GM12872 (cell line): ENCODE measurements around the gene KRT12.

ENCODE experiments used
- TF ChIP-seq, protein P1 (sequence below): IDR thresholded peaks from 3 replicates; pipeline ENCODE4 v1.5.1; 2011; ENCODE audit warnings: low read depth, mild to moderate bottlenecking, low read length, moderate library complexity; ENCODE audit not compliant: insufficient read depth

The KRT12 gene

DNA sequence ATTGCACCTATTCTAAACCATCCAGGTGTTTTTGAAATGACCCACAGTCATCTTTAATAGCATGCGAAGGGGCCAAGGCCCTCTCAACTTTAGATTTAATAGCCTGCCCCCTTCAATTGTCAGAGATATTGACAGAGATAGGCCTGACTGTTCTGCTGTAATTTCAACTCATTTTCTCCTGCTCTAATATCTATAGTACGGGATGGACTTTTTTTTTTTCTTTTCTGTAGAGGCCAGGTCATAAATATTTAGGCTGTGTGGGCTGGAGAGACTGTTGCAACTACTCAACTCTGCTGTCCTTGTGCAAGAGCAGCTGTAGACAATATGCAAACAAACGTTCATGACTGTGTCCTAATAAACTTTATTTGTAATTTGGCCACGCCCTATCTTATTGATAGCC lies 42.7 kb upstream of the KRT12 start:
- TF ChIP-seq, protein P1, sequence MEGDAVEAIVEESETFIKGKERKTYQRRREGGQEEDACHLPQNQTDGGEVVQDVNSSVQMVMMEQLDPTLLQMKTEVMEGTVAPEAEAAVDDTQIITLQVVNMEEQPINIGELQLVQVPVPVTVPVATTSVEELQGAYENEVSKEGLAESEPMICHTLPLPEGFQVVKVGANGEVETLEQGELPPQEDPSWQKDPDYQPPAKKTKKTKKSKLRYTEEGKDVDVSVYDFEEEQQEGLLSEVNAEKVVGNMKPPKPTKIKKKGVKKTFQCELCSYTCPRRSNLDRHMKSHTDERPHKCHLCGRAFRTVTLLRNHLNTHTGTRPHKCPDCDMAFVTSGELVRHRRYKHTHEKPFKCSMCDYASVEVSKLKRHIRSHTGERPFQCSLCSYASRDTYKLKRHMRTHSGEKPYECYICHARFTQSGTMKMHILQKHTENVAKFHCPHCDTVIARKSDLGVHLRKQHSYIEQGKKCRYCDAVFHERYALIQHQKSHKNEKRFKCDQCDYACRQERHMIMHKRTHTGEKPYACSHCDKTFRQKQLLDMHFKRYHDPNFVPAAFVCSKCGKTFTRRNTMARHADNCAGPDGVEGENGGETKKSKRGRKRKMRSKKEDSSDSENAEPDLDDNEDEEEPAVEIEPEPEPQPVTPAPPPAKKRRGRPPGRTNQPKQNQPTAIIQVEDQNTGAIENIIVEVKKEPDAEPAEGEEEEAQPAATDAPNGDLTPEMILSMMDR: no peak

DNA sequence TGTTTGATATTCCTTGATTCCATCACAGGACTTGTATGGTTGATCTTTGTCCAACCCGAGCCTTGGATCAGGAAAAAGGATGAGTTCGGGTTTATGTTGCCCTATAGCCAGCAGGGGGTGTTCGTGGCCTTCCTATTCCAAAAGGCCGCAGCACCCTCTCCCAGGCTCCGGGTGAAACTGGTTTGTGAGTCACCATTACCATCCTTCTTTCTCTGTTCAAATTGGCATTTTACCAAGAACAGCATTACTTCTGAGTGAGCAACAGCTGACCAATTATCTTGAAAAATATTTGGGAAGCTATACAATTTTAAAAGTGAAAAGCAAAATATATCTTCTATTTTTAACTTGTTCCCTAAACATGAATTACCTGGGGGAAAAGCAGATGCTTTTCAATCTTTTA lies 42.3 kb upstream of the KRT12 start:
- TF ChIP-seq, protein P1: peak; percentile 70

DNA sequence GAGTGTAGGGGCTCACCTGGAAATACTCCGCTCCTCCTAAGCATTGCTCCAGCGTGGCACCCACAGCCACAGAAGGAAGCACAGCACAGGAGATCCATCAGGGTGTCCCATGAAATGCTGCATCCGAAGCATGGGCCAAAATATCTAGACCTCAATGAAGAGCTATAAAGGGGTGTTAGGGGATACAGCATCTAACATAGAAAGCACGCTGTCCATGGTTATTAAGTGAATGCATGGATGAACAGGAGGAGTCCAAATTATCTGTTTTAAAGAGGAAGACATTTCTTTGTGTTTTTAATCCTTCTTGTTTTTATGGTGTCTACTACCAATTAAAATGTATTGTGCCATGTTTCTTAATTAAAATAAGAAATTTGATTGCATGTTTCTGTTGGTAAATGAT lies 39.6 kb upstream of the KRT12 start:
- TF ChIP-seq, protein P1: no peak

DNA sequence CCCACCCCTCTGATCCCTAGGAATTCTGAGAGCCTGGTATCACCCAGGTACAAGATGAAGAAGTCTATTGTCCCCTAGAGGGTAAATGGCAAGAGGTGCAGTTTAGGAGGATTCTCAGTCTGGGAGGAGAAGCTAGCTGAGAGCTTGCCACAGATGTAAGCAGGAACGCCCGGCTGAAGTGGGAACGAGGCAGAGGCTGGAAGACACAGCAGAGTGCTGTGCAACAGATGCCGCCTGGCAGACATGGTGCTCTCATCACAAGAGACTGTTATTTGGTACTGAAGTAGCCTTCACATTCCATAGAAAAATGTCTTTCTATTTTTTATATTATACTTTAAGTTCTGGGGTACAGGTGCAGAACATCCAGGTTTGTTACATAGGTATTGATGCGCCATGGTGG lies 38.3 kb upstream of the KRT12 start:
- TF ChIP-seq, protein P1: no peak

DNA sequence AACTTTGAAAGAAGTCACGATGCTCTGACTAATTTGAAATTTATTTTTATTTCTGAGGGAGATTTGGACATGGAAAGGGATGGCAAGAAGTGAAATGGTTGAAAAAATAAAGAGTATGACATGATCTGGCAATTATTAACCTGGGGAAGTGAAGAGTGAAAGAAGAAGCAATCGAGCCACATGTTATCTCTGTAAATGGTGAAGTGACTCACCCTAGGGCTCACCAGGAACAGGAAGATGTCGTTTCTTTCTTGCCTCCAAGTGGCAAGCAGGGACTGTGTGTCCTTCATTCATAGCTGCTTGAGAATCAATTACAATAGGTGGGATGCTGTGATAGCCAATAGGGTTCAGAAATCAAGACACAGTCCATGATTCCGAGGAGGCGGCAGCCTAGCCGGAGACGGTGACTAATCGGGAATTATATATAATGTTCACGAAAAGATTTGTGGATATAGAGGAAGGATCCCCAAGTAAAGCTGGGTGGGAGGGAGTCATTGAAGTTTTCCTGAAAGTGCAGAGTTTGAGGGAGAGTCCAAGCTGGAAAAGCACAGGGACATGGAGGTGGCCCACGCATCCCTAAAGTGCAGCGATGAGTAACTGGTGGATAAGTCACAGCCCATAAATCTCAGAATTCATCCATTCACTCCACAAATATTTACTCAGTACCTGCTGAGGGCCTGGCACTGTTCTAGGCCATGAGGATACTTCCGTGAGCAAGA lies 36.3 kb upstream of the KRT12 start:
- TF ChIP-seq, protein P1: no peak

DNA sequence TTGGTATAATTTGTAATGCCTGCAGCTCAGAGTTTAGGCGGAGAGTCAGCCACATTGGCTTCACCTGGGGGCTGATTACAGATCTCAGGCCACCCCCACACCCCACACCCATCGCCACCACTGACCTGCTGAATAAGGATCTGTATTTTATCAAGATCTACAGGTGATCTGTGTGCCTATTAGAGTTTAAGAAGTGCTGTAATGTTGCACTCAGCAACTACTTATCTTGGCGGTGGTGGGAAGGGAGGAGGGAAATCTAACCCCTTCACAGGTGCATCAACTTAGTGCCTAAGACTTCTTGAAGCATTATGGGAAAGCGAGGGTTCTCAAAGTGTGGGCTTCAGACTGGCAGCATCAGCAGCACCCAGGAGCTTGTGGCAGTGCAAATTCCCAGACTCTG lies 35.5 kb upstream of the KRT12 start:
- TF ChIP-seq, protein P1: no peak

DNA sequence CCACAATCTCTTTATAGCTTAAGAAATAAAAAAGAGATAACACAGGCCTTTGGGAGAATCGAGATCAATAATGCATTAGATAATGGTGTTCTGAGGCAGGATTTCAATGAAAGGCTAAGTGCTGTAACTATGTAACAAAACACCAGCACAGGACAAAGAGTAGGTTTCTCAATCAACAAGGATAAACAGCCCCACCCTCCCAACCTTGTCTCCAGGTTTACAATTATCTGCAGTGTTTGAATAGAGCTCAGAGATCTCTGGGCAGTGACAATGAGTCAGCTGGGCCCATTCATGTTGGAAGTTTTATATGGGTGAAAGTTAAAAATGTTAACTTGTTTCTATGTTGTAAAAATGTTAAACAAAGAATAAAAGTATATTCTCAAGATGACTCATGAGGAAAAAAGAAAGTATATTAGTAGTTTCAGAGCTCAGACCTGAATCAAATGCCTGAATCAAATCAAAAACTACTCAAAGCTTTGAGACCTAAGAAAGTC lies 35.0 kb upstream of the KRT12 start:
- TF ChIP-seq, protein P1: no peak
